ENCODE results near the gene SMIM14.
"Not testable (repeated sequence)": the region's sequence is repeated elsewhere in the genome, so short reads cannot be mapped to it uniquely, and the experiment has no call there.

The SMIM14 gene

GRCh38 chr4:39642885-39643552, 4.4 kb upstream of the SMIM14 start:
- no peak for DNase-seq

GRCh38 chr4:39641451-39641850, 2.8 kb upstream of the SMIM14 start:
- DNase-seq = no peak

- DNase-seq = no peak
Observed at GRCh38 chr4:39637586-39638353, 895 bp downstream of the SMIM14 start.

GRCh38 chr4:39637221-39637585, 1.5 kb downstream of the SMIM14 start:
- DNase-seq = no peak

- no peak for DNase-seq
Observed at GRCh38 chr4:39636531-39637184, 2.0 kb downstream of the SMIM14 start.

- no peak for DNase-seq
Observed at GRCh38 chr4:39635023-39635422, 3.6 kb downstream of the SMIM14 start.

- DNase-seq = no peak
Observed at GRCh38 chr4:39631700-39632079, 7.0 kb downstream of the SMIM14 start.

GRCh38 chr4:39627413-39627812, 11.3 kb downstream of the SMIM14 start:
- DNase-seq = no peak

GRCh38 chr4:39626913-39627312, 11.8 kb downstream of the SMIM14 start:
- DNase-seq = no peak

- DNase-seq = no peak
Observed at GRCh38 chr4:39626261-39626660, 12.4 kb downstream of the SMIM14 start.

GRCh38 chr4:39621582-39621981, 17.1 kb downstream of the SMIM14 start:
- DNase-seq = no peak

GRCh38 chr4:39620551-39621313, 17.9 kb downstream of the SMIM14 start:
- DNase-seq = no peak

GRCh38 chr4:39617534-39617933, 21.1 kb downstream of the SMIM14 start:
- DNase-seq = no peak

GRCh38 chr4:39616651-39617050, 22.0 kb downstream of the SMIM14 start:
- no peak for DNase-seq

GRCh38 chr4:39616112-39616511, 22.6 kb downstream of the SMIM14 start:
- not testable (repeated sequence) for DNase-seq

GRCh38 chr4:39614487-39615162, 24.0 kb downstream of the SMIM14 start:
- no peak for DNase-seq

- no peak for DNase-seq
Observed at GRCh38 chr4:39613093-39613656, 25.5 kb downstream of the SMIM14 start.

GRCh38 chr4:39609454-39609931, 29.2 kb downstream of the SMIM14 start:
- DNase-seq = no peak

- DNase-seq = no peak
Observed at GRCh38 chr4:39608451-39608850, 30.2 kb downstream of the SMIM14 start.

GRCh38 chr4:39606747-39607146, 31.9 kb downstream of the SMIM14 start:
- no peak for DNase-seq

GRCh38 chr4:39597695-39598381, 40.8 kb downstream of the SMIM14 start:
- no peak for DNase-seq

- DNase-seq = no peak
Observed at GRCh38 chr4:39596971-39597370, 41.7 kb downstream of the SMIM14 start.
